Lower lobe of right lung (tissue), 2 donors: Measurements from ENCODE around the gene AP3D1. TPM values are rescaled to one million over a fixed set of nuclear protein-coding genes. Genes with fewer than 3 reads are reported as not detected.

Experiments
- ATAC-seq, 2 donors: fragments of 200-7000 bp; cut with Tn5 transposase; one replicate each; pipeline ENCODE4 v1.9.1; 2020 to 2022; ENCODE audit warnings: mild to moderate bottlenecking in 2 of 2, moderate library complexity in 2 of 2
- DNase-seq: peaks from one replicate; pipeline ENCODE4 v3.0.0-alpha.2; 2020
- H3K27ac ChIP-seq: fragments of 200-600 bp; one replicate; pipeline ENCODE4 v1.8.0; 2022
- H3K27me3 ChIP-seq: fragments of 200-600 bp; one replicate; pipeline ENCODE4 v1.8.0; 2022; ENCODE audit warnings: low read depth
- H3K36me3 ChIP-seq: fragments of 200-600 bp; one replicate; pipeline ENCODE4 v1.8.0; 2022; ENCODE audit warnings: mild to moderate bottlenecking
- H3K4me1 ChIP-seq: fragments of 200-600 bp; one replicate; pipeline ENCODE4 v1.8.0; 2022
- H3K4me3 ChIP-seq: fragments of 200-600 bp; one replicate; pipeline ENCODE4 v1.8.0; 2022; ENCODE audit warnings: mild to moderate bottlenecking
- H3K9me3 ChIP-seq: fragments of 200-600 bp; one replicate; pipeline ENCODE4 v1.8.0; 2022
- intact Hi-C: fragments of 100-400 bp; cut with DNase I; formaldehyde crosslinking; loops from one replicate; pipeline ENCODE4 v1.11.0; 2022
- total RNA-seq: library from RNA; stranded (reverse); fragmentation: NEBNext Ultra II Directional; extraction: Animal tissue kit (Norgen Biotek cat#: 25700); gene quantifications from one replicate; pipeline ENCODE4 v1.2.1, GENCODE V29; 2021
- TF ChIP-seq, protein P1 (sequence below): fragments of 200-600 bp; IDR thresholded peaks from one replicate; pipeline ENCODE4 v1.8.0; 2022; ENCODE audit warnings: antibody characterized with exemption, mild to moderate bottlenecking
- donor health status: DM: no; HTN: yes; CAD: no; lungs with severe emphysema.

The AP3D1 gene
- total RNA-seq, 1 donor from 2014 or later: 99.5 TPM

GRCh38 chr19:2180114-2180513 is 28.7 kb upstream of the AP3D1 start:
- H3K27ac ChIP-seq: no peak overlapping the region
- ATAC-seq (no peak), DNase-seq (no peak)
- peaks cover 26% of the 10 kb centered on the region for H3K36me3 ChIP-seq
- no peak overlapping the region for H3K4me3 ChIP-seq
- TF ChIP-seq, protein P1, sequence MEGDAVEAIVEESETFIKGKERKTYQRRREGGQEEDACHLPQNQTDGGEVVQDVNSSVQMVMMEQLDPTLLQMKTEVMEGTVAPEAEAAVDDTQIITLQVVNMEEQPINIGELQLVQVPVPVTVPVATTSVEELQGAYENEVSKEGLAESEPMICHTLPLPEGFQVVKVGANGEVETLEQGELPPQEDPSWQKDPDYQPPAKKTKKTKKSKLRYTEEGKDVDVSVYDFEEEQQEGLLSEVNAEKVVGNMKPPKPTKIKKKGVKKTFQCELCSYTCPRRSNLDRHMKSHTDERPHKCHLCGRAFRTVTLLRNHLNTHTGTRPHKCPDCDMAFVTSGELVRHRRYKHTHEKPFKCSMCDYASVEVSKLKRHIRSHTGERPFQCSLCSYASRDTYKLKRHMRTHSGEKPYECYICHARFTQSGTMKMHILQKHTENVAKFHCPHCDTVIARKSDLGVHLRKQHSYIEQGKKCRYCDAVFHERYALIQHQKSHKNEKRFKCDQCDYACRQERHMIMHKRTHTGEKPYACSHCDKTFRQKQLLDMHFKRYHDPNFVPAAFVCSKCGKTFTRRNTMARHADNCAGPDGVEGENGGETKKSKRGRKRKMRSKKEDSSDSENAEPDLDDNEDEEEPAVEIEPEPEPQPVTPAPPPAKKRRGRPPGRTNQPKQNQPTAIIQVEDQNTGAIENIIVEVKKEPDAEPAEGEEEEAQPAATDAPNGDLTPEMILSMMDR: no peak
- no peaks in the 10 kb centered on the region for H3K27me3 ChIP-seq
- intact Hi-C loops: no loop called here
- H3K4me1 ChIP-seq: peaks cover 38% of the 10 kb centered on the region
- H3K9me3 ChIP-seq: no peaks in the 10 kb centered on the region

- H3K4me1 ChIP-seq: peaks cover 30% of the 10 kb centered on the region
- DNase-seq: no peak
These were observed 27.7 kb upstream of the AP3D1 start for GRCh38 chr19:2179095-2179494.

GRCh38 chr19:2176337-2176994 is 25.1 kb upstream of the AP3D1 start:
- ATAC-seq (peak; percentile 86 to 90), DNase-seq (peak; percentile 59)
- Histone ChIP-seq H3K27me3 (no peaks in the 10 kb centered on the region), H3K4me1 (peaks cover 38% of the 10 kb centered on the region), H3K4me3 (no peak overlapping the region), H3K27ac (peak overlapping the region; percentile 53), H3K9me3 (no peaks in the 10 kb centered on the region), H3K36me3 (peaks cover 9% of the 10 kb centered on the region)
- TF ChIP-seq, protein P1: no peak
- intact Hi-C loops: no loop called here

More at GRCh38 chr19:2179095-2179494, 27.7 kb upstream of the AP3D1 start:
- no peak for ATAC-seq
- H3K27me3 ChIP-seq: no peaks in the 10 kb centered on the region
- no peak overlapping the region for H3K4me3 ChIP-seq
- H3K27ac ChIP-seq: no peak overlapping the region
- H3K36me3 ChIP-seq: peaks cover 26% of the 10 kb centered on the region
- intact Hi-C loops: no loop called here
- H3K9me3 ChIP-seq: no peaks in the 10 kb centered on the region
- TF ChIP-seq, protein P1: no peak

- peak in 1 of 2 donors; percentile 2 for ATAC-seq
- TF ChIP-seq, protein P1: no peak
These were observed 24.4 kb upstream of the AP3D1 start for GRCh38 chr19:2175742-2176141.

DNA sequence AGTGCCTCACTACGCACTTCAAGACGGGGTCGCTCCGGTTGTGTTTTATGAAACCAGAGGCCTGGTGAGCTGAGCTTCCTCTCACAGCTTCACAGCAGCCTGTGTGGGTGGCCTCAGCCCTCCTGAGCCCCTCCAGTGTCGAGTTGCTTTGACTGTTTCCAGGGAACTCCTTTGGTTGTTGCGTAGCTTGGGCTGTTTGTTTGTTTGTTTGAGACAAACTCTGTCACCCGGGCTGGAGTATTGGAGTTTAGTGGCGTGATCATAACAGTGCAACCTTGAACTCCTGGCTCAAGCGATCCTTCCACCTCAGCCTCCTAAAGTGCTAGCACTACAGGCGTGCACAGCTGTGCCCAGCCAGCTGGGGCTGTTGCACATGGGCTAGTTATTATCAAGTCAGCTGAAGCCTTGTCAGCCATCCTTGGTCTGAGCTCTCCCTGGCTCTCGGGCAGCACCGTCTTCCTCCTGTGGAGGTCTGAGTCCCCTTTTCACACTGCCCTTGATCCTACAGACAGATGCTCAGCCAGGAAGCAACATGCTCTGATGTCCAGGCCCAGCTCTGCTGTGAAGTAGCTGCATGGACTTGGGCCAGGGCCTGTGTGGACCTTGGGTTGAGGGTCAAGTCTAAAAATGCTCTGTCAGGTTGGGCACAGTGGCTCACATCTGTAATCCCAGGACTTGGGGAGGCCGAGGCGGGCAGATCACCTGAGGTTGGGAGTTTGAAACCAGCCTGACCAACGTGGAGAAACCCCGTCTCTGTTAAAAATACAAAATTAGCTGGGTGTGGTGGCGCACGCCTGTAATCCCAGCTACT is 22.6 kb upstream of the AP3D1 start:
- Histone ChIP-seq H3K27ac (no peak overlapping the region), H3K27me3 (no peaks in the 10 kb centered on the region), H3K9me3 (no peaks in the 10 kb centered on the region), H3K4me3 (no peak overlapping the region), H3K4me1 (peaks cover 63% of the 10 kb centered on the region), H3K36me3 (no peaks in the 10 kb centered on the region)
- ATAC-seq: no peak
- no peak for DNase-seq
- TF ChIP-seq, protein P1: no peak
- intact Hi-C loops: no loop called here

More at GRCh38 chr19:2175742-2176141, 24.4 kb upstream of the AP3D1 start:
- no peak for DNase-seq
- Histone ChIP-seq H3K9me3 (no peaks in the 10 kb centered on the region), H3K27me3 (no peaks in the 10 kb centered on the region), H3K4me1 (peaks cover 45% of the 10 kb centered on the region), H3K27ac (peak overlapping the region; percentile 9), H3K36me3 (peaks cover 2% of the 10 kb centered on the region), H3K4me3 (no peak overlapping the region)
- intact Hi-C loops: no loop called here
